Activated CD4-positive, alpha-beta T cell treated with anti-CD3 and anti-CD28 coated beads, Interleukin-2, amount 50 U/mL, for 16 hours (primary cell): ENCODE results near the gene ABHD11.
A peak's percentile ranks its signal among the peaks of the same experiment; 100 is the strongest.
"Not testable (repeated sequence)": the region's sequence is repeated elsewhere in the genome, so short reads cannot be mapped to it uniquely, and the experiment has no call there.

ENCODE experiments used
- DNase-seq: peaks from one replicate; pipeline ENCODE4 v3.0.0-alpha.2; 2020

ABHD11 gene

GRCh38 chr7:73738612-73739386, at the start of gene ABHD11:
Gene ABHD11 (minus strand): TSS chr7:73738802. CDS start chr7:73738770, 32 bp downstream.
- DNase-seq: peak; percentile 98

- DNase-seq: not testable (repeated sequence)
These were observed 49.1 kb upstream of the ABHD11 start for GRCh38 chr7:73787786-73788048.

DNA sequence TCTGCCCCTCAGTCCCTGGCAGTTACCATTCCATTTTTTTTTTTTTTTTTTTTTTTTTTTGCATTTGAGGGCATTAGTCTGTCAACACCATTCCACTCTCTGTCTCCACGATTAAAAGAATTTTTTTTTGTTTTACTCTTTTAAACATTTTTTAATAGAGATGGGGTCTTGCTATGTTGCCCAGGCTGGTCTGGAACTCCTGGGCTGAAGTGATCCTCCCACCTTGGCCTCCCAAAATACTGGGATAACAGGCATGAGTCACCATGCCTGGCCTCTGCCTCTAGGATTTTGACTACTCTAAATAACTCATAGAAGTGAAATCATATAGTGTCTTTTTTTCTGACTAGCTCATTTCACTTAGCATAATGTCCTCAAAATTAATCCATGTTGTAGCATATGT, 48.0 kb upstream of the ABHD11 start:
- no peak for DNase-seq

DNA sequence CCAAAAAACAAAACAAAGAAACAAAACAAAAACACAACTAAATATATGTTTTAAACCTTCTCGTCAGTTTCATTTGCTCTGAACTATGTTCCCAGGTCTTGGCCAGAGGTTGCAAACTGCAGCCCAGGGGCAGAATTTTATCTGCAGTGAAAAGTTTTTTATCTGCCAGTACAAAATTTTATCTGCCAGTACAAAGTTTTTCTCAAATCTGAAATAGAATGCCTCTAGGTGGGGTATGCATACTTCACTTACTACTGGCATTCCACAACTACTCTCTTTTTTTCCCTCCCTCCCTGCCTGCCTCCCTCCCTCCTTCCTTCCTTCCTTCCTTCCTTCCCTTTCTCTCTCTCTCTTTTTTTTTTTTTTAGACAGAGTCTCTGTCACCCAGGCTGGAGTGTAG, 40.9 kb upstream of the ABHD11 start:
- no peak for DNase-seq

- DNase-seq: no peak
These were observed 40.3 kb upstream of the ABHD11 start for GRCh38 chr7:73778801-73779389.

GRCh38 chr7:73774923-73775322, 36.3 kb upstream of the ABHD11 start:
- DNase-seq: peak; percentile 12

DNA sequence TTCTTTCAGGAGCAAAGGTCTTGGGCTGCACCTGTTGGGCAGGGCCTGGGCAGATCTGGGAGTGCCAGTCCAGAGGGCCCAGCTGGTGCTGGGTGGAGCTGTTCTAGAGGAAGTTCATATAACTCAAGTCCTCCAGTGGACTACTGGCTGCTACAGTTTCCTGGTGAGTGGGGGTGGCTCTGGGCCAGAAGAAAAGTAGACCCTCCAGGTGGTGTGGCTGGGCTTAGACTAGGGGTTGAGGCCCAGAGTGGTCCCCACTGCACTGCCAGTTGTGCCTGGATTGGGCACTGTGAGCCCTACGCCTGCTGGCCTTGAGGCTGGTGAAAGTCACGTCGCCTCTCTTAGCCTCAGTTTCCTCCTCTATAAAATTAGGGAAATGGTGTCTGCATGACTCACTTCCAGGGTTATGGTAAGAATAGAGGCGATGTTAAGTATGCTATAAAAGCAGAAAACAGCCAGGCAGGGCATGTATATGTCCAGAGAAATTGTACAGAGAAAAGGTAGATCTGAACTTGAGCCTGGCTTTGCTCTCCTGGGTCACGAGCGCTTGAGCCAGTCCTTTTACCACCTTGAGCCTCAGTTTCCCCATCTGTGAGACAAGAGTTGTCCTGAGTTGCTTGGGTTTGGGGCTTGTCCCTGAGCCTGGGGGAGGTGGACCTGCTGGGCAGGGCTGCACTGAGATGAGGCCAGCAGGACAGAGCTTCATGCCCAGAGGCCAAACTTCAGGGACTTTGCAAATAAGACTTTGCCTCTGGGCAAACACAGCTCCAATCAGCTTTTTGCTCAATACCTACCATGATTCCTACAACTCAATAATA, 35.3 kb upstream of the ABHD11 start:
- DNase-seq: no peak

- no peak for DNase-seq
These were observed 32.5 kb upstream of the ABHD11 start for GRCh38 chr7:73770860-73771670.

GRCh38 chr7:73770002-73770859, 31.6 kb upstream of the ABHD11 start, which contains the start of gene CLDN3:
Gene CLDN3 (minus strand): TSS chr7:73770270. CDS start chr7:73770049, 221 bp downstream.
- no peak for DNase-seq

DNA sequence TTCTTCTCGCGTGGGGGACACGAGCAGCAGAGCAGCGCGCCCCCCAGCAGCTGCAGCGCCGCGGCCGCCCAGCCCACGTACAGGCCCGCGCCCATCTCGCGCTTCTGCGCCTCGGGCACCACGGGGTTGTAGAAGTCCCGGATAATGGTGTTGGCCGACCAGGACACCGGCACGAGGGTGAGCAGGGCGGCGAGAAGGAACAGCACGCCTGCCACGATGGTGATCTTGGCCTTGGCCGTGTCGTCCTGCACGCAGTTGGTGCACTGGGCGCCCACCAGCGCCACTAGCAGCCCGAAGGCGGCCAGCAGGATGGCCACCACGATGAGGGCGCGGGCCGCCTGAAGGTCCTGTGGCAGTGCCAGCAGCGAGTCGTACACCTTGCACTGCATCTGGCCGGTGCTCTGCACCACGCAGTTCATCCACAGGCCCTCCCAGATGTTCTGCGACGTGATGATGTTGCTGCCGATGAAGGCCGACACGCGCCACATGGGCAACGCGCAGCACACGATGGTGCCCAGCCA, 30.9 kb upstream of the ABHD11 start:
- no peak for DNase-seq

GRCh38 chr7:73768641-73769480, 30.3 kb upstream of the ABHD11 start:
- DNase-seq: no peak

DNA sequence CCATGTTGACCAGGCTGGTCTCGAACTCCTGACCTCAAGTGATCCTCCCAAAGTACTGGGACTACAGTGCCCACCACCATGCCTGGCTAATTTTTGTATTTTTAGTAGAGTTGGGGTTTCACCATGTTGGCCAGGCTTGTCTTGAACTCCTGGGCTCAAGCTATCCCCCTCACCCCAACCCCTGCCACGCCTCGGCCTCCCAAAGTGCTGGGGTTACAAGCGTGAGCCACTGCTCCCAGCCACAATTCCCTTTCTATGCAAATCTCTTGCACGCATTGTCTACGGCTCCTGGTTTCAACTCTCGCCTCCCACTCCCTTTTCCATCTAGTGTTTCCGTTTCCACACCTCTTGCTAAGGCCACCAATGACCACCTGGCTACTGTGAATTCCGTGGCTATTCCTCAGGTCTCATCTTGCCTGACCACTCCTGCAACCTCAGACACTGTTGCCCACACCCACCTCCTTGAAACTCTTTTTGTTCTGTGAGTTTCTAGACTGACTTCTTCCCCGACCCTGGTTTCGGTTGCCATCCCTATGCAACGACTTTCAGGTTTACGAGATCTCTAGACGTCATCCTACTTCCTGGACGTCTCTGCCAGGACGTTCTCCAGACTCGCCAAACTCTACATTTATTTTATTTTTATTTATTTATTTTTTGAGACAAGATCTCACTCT, 28.1 kb upstream of the ABHD11 start:
- DNase-seq: no peak

DNA sequence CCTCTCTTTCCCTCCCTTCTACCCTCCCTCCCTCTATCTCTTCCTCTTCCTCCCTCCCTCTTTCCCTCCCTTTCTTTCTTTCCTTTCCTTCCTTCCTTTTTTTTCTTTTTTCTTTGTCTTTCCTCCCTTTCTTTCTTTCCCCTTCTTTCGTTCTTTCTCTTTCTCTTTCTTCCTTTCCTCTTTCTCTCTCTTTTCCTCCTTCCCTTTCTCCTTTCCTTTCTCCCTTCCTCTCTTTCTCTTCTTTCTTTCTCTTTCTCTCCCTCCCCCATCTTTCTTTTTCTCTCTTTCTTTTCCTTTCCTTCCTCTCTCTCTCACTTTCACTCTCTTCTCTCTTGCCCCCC, 24.0 kb upstream of the ABHD11 start:
- DNase-seq: no peak

DNA sequence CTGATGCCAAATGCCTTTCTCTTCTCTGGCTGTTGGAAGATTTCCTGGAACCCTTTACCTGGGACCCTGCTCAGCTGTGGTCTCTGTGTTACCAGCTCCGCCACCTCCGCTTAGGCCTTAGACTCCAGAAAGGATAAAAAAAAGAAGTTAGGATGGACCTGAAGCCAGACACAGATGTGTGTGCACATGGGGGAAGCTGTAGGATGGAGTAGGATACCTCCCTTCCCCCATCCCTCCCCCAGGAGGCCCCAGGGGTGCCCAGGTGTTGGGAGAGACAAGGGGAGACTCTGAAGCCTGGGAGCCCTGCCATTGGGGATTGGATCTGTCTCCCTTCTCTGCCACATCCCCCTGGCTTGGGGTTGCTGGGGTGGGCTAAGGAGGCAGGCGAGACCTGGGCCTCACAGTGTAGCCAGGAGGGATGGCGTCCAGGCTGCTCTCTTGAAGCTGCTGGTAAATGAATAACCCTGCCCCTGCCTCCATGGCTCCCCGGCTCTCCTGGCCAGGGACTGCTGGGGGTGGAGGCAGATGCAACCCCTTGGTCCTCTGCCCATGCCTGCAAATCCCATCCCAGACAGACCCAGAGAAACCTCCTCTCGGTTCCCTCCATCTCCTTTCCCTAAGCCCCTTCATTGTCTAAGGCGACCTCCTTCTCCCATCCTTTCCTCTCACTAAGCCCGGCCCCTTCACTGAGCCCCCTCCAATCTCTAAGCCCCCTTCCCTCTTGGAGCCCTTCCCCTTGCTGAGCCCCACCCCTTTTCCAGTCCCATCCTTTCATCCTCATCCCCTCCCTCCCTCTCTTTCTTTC, 23.5 kb upstream of the ABHD11 start:
- DNase-seq: no peak

- no peak for DNase-seq
These were observed 20.1 kb upstream of the ABHD11 start for GRCh38 chr7:73758581-73759138.

DNA sequence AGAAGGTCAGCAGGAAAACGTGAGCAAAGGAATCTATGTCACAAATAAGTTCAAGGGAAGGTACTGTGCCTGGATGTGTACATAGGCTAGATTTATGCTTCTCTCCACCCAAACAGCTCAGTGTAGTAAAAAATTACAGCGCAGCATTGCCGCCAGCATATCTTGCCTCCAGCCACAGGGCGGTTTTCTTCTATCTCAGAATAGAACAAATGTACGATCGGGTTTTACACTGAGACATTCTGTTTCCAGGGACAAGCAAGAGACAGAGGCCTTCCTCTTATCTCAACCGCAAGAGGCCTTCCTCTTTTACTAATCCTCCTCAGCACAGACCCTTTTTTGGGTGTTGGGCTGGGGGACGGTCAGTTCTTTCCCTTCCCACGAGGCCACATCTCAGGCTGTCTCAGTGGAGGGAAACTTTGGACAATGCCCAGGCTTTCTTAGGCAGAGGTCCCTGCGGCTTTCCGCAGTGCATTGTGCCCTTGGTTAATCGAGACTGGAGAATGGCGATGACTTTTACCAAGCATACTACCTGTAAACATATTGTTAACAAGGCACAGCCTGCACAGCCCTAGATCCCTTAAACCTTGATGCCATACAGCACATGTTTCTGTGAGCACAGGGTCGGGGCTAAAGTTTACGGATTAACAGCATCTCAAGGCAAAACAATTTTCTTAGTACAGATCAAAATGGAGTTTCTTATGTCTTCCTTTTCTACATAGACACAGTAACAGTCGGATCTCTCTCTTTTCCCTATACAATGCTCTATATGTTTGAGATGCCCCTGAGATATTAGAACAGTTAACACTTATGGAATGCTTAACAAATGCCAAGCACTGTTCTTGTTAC, 11.6 kb upstream of the ABHD11 start:
- DNase-seq: no peak

DNA sequence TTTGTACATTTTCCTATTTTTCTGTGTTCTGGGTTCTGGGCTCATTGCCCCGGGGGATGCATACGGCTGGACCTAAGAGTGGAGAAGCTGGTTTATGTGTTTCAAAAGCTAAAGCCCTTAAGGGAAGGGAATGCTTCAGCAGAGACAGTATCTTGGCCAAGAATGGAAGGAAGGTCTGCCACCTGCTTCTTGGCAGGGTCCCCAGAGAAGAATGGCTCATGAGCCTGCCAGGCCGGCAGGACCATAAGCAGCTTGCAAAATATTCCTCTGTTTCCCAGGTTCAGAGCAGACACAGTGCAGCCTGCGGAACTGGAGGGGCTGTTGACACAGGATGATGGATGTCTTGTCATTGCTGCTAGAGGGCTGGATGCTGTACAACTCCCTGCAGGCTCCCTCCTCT, 7.8 kb upstream of the ABHD11 start:
- no peak for DNase-seq
